NCI-H446 treated with DMSO at 0.1 percent for 48 hours (cell line): ENCODE measurements around the gene RNF207.
A peak's percentile ranks its signal among the peaks of the same experiment; 100 is the strongest.

Experiments used
- DNase-seq: peaks from one replicate; lab custom pipeline; 2025; lab: John Stamatoyannopoulos, UW

RNF207 gene

GRCh38 chr1:6269720-6270400 lies 63.9 kb downstream of the RNF207 start:
- peak; percentile 34 for DNase-seq

- no peak for DNase-seq
Measured at GRCh38 chr1:6270401-6270800, 64.5 kb downstream of the RNF207 start.
